Measurements from ENCODE around the gene TSPAN14. TPM values are rescaled to one million over a fixed set of nuclear protein-coding genes. Genes with fewer than 3 reads are reported as not detected.

Gene TSPAN14
- total and polyA plus RNA-seq, 2 donors (not counting 1 experiment from before 2014, with no cell fraction given) = 12.1 to 50.0 TPM

- Histone ChIP-seq H3K27ac (ENCODE audit: insufficient read depth, low read length) (no peak overlapping the region), H3K27me3 (ENCODE audit: control insufficient read depth, insufficient read depth, low read length) (no peaks in the 10 kb centered on the region), H2AFZ (ENCODE audit: low read length) (no peak overlapping the region), H3K4me2 (ENCODE audit: extremely low read depth, insufficient read depth, low read length) (no peak overlapping the region), H3K36me3 (ENCODE audit: control insufficient read depth, insufficient read depth, low read length) (no peaks in the 10 kb centered on the region), H4K20me1 (ENCODE audit: control insufficient read depth, extremely low read depth, insufficient read depth, low read length) (no peaks in the 10 kb centered on the region), H3K9me3 (ENCODE audit: control insufficient read depth, insufficient read depth, low read depth, low read length) (no peaks in the 10 kb centered on the region), H3K9ac (ENCODE audit: insufficient read depth, low read length) (no peak overlapping the region), H3K4me1 (ENCODE audit: control insufficient read depth, extremely low read depth, insufficient read depth, low read length) (no peaks in the 10 kb centered on the region), H3K4me3 (replicated peaks in 1 of 4; ENCODE audit: control extremely low read depth in 1 of 4, insufficient read depth in 1 of 4, low read depth in 3 of 4, low read length in 4 of 4) (no peak overlapping the region), H3K79me2 (ENCODE audit: control insufficient read depth, insufficient read depth, low read length) (no peaks in the 10 kb centered on the region)
- DNase-seq (ENCODE audit: low read depth in 2 of 2) = no peak
- no peak for TF ChIP-seq EZH2 (IDR thresholded peaks at IDR 0.05; ENCODE audit: low read length, missing control alignments)
- TF ChIP-seq CTCF (conservative IDR thresholded peaks at IDR 0.05 in 1 of 2, IDR thresholded peaks at IDR 0.05 in 1 of 2; ENCODE audit: low read depth in 1 of 2, low read length in 2 of 2) = no peak
These were observed 70.2 kb downstream of the TSPAN14 start for GRCh38 chr10:80524190-80524909.

GRCh38 chr10:80526218-80526617, 72.1 kb downstream of the TSPAN14 start:
- Histone ChIP-seq H3K27me3 (ENCODE audit: control insufficient read depth, insufficient read depth, low read length) (no peaks in the 10 kb centered on the region), H3K9me3 (ENCODE audit: control insufficient read depth, insufficient read depth, low read depth, low read length) (no peaks in the 10 kb centered on the region), H3K27ac (ENCODE audit: insufficient read depth, low read length) (no peak overlapping the region), H2AFZ (ENCODE audit: low read length) (no peak overlapping the region), H4K20me1 (ENCODE audit: control insufficient read depth, extremely low read depth, insufficient read depth, low read length) (no peaks in the 10 kb centered on the region), H3K9ac (ENCODE audit: insufficient read depth, low read length) (no peak overlapping the region), H3K4me3 (replicated peaks in 1 of 4; ENCODE audit: control extremely low read depth in 1 of 4, insufficient read depth in 1 of 4, low read depth in 3 of 4, low read length in 4 of 4) (no peak overlapping the region), H3K79me2 (ENCODE audit: control insufficient read depth, insufficient read depth, low read length) (no peaks in the 10 kb centered on the region), H3K4me1 (ENCODE audit: control insufficient read depth, extremely low read depth, insufficient read depth, low read length) (no peaks in the 10 kb centered on the region), H3K4me2 (ENCODE audit: extremely low read depth, insufficient read depth, low read length) (no peak overlapping the region), H3K36me3 (ENCODE audit: control insufficient read depth, insufficient read depth, low read length) (no peaks in the 10 kb centered on the region)
- DNase-seq (ENCODE audit: low read depth in 2 of 2) = no peak
- TF ChIP-seq CTCF (conservative IDR thresholded peaks at IDR 0.05 in 1 of 2, IDR thresholded peaks at IDR 0.05 in 1 of 2; ENCODE audit: low read depth in 1 of 2, low read length in 2 of 2) (no peak), EZH2 (IDR thresholded peaks at IDR 0.05; ENCODE audit: low read length, missing control alignments) (no peak)

GRCh38 chr10:80526742-80527141, 72.6 kb downstream of the TSPAN14 start:
- no peaks in the 10 kb centered on the region for H4K20me1 ChIP-seq (ENCODE audit: control insufficient read depth, extremely low read depth, insufficient read depth, low read length)
- H3K79me2 ChIP-seq (ENCODE audit: control insufficient read depth, insufficient read depth, low read length) = no peaks in the 10 kb centered on the region
- no peak overlapping the region for H3K4me2 ChIP-seq (ENCODE audit: extremely low read depth, insufficient read depth, low read length)
- TF ChIP-seq CTCF (conservative IDR thresholded peaks at IDR 0.05 in 1 of 2, IDR thresholded peaks at IDR 0.05 in 1 of 2; ENCODE audit: low read depth in 1 of 2, low read length in 2 of 2) (no peak), EZH2 (IDR thresholded peaks at IDR 0.05; ENCODE audit: low read length, missing control alignments) (no peak)
- no peak overlapping the region for H3K4me3 ChIP-seq (replicated peaks in 1 of 4; ENCODE audit: control extremely low read depth in 1 of 4, insufficient read depth in 1 of 4, low read depth in 3 of 4, low read length in 4 of 4)
- H3K9me3 ChIP-seq (ENCODE audit: control insufficient read depth, insufficient read depth, low read depth, low read length) = no peaks in the 10 kb centered on the region
- no peak overlapping the region for H3K9ac ChIP-seq (ENCODE audit: insufficient read depth, low read length)
- H3K36me3 ChIP-seq (ENCODE audit: control insufficient read depth, insufficient read depth, low read length) = no peaks in the 10 kb centered on the region
- no peak overlapping the region for H2AFZ ChIP-seq (ENCODE audit: low read length)
- no peak for DNase-seq (ENCODE audit: low read depth in 2 of 2)
- no peak overlapping the region for H3K27ac ChIP-seq (ENCODE audit: insufficient read depth, low read length)
- H3K4me1 ChIP-seq (ENCODE audit: control insufficient read depth, extremely low read depth, insufficient read depth, low read length) = no peaks in the 10 kb centered on the region
- no peaks in the 10 kb centered on the region for H3K27me3 ChIP-seq (ENCODE audit: control insufficient read depth, insufficient read depth, low read length)
